Neural cell (in vitro differentiated cells): ENCODE data around the gene DNAJB7.

ENCODE experiments used
- EP300 ChIP-seq: fragments of 450-650 bp; conservative IDR thresholded peaks from 2 replicates; pipeline ENCODE4 v1.6.1; 2014; ENCODE audit warnings: antibody characterized with exemption, mild to moderate bottlenecking, moderate library complexity; ENCODE audit not compliant: poor library complexity, severe bottlenecking
- EZH2 ChIP-seq: fragments of 200-600, 300-800 bp; shearing (Covaris generic), sonication (generic); IDR thresholded peaks from 2 replicates; pipeline ENCODE4 v1.6.1; 2014; ENCODE audit warnings: antibody characterized with exemption, low read length, borderline replicate concordance, mild to moderate bottlenecking; ENCODE audit not compliant: insufficient read depth, poor library complexity, severe bottlenecking
- MXI1 ChIP-seq: fragments of 450-650 bp; conservative IDR thresholded peaks from 2 replicates; pipeline ENCODE4 v1.6.1; 2014; ENCODE audit warnings: antibody characterized with exemption, mild to moderate bottlenecking; ENCODE audit not compliant: poor library complexity, severe bottlenecking
- POLR2AphosphoS5 ChIP-seq: IDR thresholded peaks from 2 replicates; pipeline ENCODE4 v1.6.1; 2012
- RAD21 ChIP-seq: fragments of 450-650 bp; conservative IDR thresholded peaks from 2 replicates; pipeline ENCODE4 v1.6.1; 2014; ENCODE audit warnings: antibody characterized with exemption, mild to moderate bottlenecking, moderate library complexity
- TF ChIP-seq, protein P1 (sequence below): fragments of 450-650 bp; IDR thresholded peaks from 2 replicates; pipeline ENCODE4 v1.5.1; 2014; ENCODE audit warnings: antibody characterized with exemption, mild to moderate bottlenecking, moderate library complexity; ENCODE audit not compliant: poor library complexity, severe bottlenecking
- TF ChIP-seq, protein P2 (sequence below): IDR thresholded peaks from 2 replicates; pipeline ENCODE4 v1.6.1; 2012; ENCODE audit warnings: borderline replicate concordance

GRCh38 chr22:40908895-40909294, 47.0 kb upstream of the DNAJB7 start:
- TF ChIP-seq RAD21 (no peak), EZH2 (no peak), MXI1 (no peak), EP300 (no peak), POLR2AphosphoS5 (no peak)
- TF ChIP-seq, protein P1, sequence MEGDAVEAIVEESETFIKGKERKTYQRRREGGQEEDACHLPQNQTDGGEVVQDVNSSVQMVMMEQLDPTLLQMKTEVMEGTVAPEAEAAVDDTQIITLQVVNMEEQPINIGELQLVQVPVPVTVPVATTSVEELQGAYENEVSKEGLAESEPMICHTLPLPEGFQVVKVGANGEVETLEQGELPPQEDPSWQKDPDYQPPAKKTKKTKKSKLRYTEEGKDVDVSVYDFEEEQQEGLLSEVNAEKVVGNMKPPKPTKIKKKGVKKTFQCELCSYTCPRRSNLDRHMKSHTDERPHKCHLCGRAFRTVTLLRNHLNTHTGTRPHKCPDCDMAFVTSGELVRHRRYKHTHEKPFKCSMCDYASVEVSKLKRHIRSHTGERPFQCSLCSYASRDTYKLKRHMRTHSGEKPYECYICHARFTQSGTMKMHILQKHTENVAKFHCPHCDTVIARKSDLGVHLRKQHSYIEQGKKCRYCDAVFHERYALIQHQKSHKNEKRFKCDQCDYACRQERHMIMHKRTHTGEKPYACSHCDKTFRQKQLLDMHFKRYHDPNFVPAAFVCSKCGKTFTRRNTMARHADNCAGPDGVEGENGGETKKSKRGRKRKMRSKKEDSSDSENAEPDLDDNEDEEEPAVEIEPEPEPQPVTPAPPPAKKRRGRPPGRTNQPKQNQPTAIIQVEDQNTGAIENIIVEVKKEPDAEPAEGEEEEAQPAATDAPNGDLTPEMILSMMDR, result no peak
- TF ChIP-seq, protein P2, sequence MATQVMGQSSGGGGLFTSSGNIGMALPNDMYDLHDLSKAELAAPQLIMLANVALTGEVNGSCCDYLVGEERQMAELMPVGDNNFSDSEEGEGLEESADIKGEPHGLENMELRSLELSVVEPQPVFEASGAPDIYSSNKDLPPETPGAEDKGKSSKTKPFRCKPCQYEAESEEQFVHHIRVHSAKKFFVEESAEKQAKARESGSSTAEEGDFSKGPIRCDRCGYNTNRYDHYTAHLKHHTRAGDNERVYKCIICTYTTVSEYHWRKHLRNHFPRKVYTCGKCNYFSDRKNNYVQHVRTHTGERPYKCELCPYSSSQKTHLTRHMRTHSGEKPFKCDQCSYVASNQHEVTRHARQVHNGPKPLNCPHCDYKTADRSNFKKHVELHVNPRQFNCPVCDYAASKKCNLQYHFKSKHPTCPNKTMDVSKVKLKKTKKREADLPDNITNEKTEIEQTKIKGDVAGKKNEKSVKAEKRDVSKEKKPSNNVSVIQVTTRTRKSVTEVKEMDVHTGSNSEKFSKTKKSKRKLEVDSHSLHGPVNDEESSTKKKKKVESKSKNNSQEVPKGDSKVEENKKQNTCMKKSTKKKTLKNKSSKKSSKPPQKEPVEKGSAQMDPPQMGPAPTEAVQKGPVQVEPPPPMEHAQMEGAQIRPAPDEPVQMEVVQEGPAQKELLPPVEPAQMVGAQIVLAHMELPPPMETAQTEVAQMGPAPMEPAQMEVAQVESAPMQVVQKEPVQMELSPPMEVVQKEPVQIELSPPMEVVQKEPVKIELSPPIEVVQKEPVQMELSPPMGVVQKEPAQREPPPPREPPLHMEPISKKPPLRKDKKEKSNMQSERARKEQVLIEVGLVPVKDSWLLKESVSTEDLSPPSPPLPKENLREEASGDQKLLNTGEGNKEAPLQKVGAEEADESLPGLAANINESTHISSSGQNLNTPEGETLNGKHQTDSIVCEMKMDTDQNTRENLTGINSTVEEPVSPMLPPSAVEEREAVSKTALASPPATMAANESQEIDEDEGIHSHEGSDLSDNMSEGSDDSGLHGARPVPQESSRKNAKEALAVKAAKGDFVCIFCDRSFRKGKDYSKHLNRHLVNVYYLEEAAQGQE, result no peak
